Measurements from ENCODE around the gene SPATS2L.

DNA sequence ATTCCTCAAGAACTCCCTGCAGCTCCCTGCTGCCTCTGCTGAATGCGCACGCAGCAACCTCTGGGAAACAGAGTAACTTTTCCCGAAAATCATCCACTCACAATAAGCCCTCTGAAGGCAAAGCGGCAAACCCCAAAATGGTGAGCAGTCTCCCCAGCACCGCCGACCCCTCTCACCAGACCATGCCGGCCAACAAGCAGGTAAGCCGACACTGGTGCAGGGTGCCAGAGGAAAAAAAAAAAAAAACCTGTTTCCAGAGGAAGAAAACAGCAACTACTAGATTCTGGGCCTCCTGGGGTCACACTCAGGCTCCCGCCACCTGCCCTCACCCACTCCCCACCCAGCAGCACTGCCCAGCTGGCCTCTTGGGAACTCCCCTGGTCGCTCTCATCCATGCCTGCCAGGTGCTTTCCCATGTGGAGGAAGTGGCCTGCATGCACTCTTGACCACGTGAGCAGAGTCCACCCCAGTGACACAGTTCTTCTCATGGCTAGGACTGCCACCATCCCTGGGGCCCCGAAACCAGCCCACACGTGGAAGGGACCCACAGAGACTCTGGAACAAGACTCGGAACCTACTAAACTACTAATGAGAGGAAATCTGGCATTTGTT, 166.5 kb downstream of the SPATS2L start:
- TF ChIP-seq, protein P1, sequence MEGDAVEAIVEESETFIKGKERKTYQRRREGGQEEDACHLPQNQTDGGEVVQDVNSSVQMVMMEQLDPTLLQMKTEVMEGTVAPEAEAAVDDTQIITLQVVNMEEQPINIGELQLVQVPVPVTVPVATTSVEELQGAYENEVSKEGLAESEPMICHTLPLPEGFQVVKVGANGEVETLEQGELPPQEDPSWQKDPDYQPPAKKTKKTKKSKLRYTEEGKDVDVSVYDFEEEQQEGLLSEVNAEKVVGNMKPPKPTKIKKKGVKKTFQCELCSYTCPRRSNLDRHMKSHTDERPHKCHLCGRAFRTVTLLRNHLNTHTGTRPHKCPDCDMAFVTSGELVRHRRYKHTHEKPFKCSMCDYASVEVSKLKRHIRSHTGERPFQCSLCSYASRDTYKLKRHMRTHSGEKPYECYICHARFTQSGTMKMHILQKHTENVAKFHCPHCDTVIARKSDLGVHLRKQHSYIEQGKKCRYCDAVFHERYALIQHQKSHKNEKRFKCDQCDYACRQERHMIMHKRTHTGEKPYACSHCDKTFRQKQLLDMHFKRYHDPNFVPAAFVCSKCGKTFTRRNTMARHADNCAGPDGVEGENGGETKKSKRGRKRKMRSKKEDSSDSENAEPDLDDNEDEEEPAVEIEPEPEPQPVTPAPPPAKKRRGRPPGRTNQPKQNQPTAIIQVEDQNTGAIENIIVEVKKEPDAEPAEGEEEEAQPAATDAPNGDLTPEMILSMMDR (IDR thresholded peaks at IDR 0.05): no peak
- no peak for TF ChIP-seq POLR2A (IDR thresholded peaks at IDR 0.05)

Measured in lower leg skin (tissue), 3 donors.